IPS DF 19.7 (cell line): ENCODE data around the gene NPR1.
A peak's percentile ranks its signal among the peaks of the same experiment; 100 is the strongest.
"Not testable (repeated sequence)": the region's sequence is repeated elsewhere in the genome, so short reads cannot be mapped to it uniquely, and the experiment has no call there.

Source experiments
- DNase-seq: peaks from one replicate; pipeline ENCODE4 v3.0.0-alpha.2; 2013; ENCODE audit warnings: low read depth, low spot score

The NPR1 gene

DNA sequence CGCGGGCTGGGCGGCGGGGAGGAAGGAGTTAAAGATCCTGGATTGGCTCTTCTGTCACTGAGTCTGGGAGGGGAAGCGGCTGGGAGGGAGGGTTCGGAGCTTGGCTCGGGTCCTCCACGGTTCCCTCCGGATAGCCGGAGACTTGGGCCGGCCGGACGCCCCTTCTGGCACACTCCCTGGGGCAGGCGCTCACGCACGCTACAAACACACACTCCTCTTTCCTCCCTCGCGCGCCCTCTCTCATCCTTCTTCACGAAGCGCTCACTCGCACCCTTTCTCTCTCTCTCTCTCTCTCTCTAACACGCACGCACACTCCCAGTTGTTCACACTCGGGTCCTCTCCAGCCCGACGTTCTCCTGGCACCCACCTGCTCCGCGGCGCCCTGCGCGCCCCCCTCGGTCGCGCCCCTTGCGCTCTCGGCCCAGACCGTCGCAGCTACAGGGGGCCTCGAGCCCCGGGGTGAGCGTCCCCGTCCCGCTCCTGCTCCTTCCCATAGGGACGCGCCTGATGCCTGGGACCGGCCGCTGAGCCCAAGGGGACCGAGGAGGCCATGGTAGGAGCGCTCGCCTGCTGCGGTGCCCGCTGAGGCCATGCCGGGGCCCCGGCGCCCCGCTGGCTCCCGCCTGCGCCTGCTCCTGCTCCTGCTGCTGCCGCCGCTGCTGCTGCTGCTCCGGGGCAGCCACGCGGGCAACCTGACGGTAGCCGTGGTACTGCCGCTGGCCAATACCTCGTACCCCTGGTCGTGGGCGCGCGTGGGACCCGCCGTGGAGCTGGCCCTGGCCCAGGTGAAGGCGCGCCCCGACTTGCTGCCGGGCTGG lies at the start of gene NPR1:
TSS of gene NPR1 (plus strand) at position 170 of the 818 bp plus-strand sequence. CDS start at position 591, 421 bp downstream.
- no peak for DNase-seq

- no peak for DNase-seq
Measured at GRCh38 chr1:153629343-153629665, 49.2 kb upstream of the NPR1 start.

DNA sequence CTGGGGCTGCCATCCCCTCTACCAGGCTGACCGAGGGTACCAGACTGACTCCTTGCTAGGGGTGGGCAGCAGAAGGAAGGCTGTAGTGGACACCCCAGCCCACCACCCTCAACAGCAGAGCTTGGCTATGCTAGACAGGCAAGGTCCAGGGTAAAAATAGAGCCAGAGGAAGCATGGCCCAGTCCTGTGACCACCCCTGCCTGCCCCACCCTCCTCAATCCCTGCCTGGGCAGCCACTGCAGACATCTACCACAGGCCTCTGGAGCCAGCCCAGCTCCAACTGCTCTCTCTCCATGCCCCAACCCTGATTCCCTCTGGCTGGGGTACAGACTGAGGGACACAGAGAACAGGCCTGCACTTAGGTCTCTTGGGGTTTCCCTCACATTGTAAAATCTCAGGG lies 48.5 kb upstream of the NPR1 start:
- DNase-seq: no peak

DNA sequence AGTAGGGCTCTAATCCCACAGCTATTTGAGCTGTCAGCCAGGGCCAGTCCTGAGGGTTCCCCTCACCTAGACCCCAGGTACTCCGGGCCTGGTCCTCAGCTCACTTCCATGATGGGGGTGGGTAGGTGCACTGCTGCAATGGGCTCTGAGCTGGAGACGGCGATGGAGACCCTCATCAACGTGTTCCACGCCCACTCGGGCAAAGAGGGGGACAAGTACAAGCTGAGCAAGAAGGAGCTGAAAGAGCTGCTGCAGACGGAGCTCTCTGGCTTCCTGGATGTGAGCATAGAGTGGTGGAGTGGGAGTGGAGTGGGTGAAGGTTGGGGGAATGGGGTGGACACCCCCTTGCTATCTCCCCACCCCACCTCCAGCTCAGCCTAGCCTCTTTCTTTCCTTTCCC lies 48.1 kb upstream of the NPR1 start:
- DNase-seq: no peak

DNA sequence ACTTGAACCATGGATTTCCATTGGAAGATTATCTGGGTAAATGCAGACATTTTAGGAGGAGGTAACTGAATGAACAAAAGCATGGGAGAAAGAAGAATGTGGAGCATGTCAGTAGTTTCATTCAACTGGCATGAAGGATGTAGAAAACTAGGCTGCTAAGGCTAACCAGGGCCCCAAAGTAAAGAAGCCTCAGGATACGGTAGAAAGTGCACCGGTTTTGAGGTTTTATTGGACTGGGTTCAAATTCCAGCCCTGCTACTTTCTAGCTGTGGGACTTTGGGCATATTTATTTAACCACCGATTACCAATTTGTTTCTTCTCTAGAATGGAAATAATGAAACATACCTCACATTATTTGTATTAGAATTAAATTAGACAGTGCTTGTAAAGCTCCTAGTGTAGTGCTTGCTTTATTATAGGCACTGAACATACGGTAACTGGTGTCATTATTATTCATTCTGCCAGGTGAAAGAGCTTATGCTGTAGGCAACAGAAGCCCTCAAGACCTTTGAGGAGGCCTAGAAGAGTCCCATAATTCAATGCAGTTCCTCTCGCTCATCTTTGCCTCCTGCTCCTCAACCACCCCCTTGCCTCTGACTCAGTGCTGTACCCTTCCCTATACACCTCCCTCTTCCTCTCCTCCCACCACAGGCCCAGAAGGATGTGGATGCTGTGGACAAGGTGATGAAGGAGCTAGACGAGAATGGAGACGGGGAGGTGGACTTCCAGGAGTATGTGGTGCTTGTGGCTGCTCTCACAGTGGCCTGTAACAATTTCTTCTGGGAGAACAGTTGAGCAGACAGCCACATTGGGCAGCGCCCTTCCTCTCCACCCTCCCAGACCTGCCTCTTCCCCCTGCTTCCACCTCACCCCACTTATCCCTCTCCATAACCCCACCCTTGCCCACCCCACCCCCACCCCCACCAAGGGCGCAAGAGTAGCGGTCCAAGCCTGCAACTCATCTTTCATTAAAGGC lies 47.2 kb upstream of the NPR1 start:
- no peak for DNase-seq

DNA sequence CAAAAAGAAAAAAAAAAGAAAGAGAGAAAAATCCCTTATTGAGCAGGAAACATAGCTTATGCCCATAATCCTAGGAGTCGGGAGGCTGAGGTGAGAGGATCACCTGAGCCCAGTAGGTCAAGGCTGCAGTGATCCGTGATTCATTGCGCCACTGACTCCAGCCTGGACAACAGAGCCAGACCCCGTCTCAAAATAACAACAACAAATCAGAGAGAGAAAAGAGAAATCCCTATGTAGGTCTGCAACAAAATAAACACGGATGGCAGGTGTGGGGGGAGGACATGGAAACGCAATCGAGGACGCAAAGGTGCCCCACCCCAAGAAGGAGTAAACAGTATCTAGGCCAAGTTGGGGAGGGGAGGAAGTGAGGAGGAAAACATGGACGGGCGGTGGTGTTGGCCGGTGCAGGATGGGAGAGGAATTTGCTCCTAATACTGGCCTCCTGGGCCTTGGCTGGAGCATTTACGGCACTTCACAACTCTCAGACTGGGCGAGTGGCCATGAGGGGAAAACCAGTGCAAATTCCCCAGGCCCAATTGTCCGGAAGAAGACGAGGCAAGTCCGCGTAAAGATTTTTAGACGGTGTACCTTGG lies 45.2 kb upstream of the NPR1 start:
- DNase-seq: no peak

GRCh38 chr1:153633754-153634665 lies 44.5 kb upstream of the NPR1 start, which contains the start of gene CHTOP:
CHTOP (plus strand) TSS chr1:153634066; CDS start chr1:153636589, 2,523 bp downstream.
- peak; percentile 96 for DNase-seq

DNA sequence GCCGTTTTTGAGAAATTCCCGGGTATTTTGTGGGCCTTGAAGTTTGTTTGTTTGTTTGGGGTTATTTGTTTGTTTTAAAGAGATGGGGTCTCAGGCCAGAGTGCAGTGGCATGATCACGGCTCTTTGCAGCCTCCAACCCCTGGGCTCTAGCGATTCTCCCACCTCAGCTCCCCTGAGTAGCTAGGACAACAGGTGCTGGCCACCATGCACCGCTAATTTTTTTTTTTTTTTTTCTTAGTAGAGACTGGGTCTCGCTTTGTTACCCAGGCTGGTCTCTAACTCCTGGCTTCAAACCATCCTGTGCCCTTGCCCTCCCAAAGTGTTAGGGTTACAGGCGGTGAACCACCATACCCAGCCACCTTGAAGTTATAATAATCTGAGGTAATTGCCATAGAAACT lies 42.6 kb upstream of the NPR1 start:
- DNase-seq: no peak

DNA sequence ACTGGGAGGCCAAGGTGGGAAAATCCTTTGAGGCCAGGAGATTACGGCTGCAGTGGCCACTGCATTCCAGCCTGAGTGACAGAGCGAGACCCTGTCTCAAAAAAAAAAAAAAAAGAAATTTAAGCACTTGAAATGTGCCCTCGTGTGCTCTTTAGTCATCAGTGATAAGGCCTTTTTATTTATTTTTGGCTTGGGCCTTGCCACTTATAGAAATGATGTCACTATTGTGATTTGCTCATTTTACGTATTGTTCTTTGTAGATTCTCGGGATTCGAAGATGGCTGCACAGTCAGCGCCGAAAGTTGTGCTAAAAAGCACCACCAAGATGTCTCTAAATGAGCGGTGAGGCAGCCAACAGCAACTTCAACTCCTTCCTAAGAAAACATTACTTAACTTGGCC lies 42.2 kb upstream of the NPR1 start:
- DNase-seq: no peak

DNA sequence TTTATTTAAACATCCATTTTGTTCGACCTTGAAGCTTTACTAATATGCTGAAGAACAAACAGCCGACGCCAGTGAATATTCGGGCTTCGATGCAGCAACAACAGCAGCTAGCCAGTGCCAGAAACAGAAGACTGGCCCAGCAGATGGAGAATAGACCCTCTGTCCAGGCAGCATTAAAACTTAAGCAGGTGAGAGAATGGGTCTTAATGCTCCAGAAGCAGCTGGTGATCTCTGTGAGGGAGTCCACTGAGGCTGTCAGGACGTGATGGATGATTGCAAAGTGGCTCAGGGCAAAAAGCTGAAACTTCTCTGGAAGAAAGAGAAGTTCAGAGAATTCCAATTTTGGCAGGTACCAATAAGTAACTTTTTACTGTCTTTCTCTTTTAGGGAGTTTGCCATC lies 40.2 kb upstream of the NPR1 start:
- DNase-seq: no peak

DNA sequence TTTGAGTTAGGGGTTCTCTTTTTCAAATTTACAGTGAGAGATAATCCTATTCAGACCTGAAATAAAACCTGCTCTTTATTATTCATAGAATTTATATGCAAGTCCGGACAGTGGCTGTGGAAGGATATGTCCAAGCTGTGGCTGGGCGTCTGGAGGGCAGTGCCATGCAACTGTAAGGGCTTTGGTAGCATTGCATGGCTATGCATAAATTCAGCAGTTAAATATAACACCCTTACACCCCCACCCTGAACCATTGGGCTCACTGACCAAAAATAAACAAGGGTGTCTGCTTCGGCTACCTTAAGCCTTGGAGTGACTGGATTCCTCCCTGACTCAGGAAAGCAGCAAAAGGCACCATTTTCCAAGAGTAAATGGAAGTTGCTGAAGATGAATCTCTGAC lies 39.2 kb upstream of the NPR1 start:
- DNase-seq: no peak

GRCh38 chr1:153640213-153640612 lies 38.3 kb upstream of the NPR1 start:
- not testable (repeated sequence) for DNase-seq

DNA sequence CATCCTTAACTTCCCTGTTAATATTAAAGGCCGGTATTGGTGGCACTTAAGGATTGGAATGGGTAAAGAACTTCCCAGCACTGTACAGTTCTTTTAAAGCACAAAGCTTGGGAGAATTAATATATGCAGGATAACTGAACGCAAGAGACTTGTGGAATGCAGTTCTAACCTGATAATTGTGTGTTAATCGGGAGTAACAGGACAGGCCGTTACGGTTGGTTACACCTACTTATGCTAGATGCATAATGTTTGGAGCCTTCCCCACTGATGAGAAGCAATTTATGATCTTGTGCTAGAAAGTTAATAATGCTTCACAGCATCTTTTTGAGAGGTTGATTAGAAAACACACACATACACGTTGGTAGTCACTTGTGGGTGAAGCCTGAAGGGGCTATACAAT lies 37.6 kb upstream of the NPR1 start:
- DNase-seq: no peak

- no peak for DNase-seq
Measured at GRCh38 chr1:153642161-153642560, 36.3 kb upstream of the NPR1 start.

- no peak for DNase-seq
Measured at GRCh38 chr1:153643100-153643499, 35.4 kb upstream of the NPR1 start.

DNA sequence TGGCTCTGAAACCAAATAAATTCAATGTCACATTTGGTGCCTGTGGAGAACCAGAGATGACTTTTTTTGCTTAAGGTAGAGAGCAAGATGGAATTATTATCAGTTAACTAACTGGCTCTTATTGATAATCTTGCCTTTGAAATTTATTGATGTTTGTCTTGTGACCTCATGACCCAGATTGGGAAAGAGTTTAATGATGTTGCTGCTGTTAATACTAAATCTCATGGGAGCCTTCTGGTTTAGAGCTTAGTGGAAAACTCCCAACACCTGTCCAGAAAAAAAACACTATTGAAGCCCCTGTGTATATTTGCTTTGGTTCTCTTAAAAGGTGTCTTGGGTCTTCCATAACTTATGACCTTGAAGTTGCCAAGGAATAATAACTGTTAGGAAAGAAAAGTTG lies 34.7 kb upstream of the NPR1 start:
- no peak for DNase-seq

DNA sequence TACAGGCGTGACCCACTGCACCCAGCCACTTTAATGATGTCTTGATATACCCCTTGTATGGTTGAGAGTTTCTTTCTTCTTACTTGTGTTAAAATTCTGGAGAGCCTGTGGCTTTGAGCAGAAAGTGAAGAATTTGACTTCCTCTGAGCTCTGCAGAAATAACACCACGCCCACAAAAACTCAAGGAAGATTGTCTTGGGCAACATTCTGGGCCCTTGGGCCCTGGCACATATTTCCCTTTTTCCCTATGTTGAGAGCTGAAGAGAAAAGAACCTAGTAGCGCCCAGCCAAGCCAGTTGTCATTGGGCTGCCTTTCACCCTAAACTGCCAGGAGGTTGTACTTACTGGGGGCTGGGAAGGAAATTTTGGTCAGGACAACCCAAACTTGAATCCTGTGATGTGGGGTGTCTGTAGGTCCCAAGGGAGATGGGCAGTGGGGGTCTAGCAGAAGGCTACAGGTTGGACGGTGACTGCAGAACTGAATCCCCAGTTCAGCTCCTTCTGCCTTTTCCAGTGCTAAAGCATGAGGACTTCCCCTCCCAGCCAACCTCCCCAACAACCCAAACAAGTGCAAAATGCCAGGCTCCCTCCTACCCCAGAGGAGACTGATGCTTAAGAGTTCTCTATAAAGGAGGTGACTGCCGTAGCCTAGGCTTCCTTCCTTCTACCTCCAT lies 31.7 kb upstream of the NPR1 start:
- no peak for DNase-seq

DNA sequence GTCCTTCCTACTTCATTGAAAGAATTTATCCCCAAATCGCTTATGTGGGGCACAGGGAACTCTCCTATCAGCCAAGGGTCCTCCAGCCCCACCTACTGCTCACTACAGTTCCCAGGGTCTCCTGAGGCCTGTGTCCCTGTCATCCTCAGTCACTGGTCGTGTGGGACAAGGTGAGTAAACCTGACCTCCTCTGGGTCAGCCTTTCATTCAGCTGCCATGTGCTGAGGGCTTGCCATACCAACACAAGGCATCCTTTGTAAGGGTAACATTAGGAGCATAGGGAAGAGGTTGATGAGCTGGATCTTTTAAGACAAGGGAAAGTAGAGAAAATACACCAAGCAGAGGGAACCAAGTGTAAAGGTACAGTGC lies 31.2 kb upstream of the NPR1 start:
- DNase-seq: no peak

GRCh38 chr1:153648000-153648643 lies 30.4 kb upstream of the NPR1 start:
- no peak for DNase-seq
